Bronchial epithelial cell (primary cell): ENCODE measurements around the gene MSTO1. TPM values are rescaled to one million over a fixed set of nuclear protein-coding genes. Genes with fewer than 3 reads are reported as not detected.
"Not testable (repeated sequence)": the region's sequence is repeated elsewhere in the genome, so short reads cannot be mapped to it uniquely, and the experiment has no call there.

Source experiments
- DNase-seq: peaks from one replicate; pipeline ENCODE4 v3.0.0-alpha.2; 2010; ENCODE audit warnings: low read depth
- FAIRE-seq: peaks from 2 replicates; lab custom pipeline; 2011; peaks lifted over from hg19 to GRCh38; lab: Jason Lieb, UNC
- H3K27me3 ChIP-seq: 2 replicates; pipeline ENCODE4 v1.5.1; 2011; ENCODE audit warnings: low read length; ENCODE audit not compliant: control insufficient read depth, insufficient read depth
- H3K36me3 ChIP-seq: 2 replicates; pipeline ENCODE4 v1.5.1; 2011; ENCODE audit warnings: low read length; ENCODE audit not compliant: control insufficient read depth, insufficient read depth
- H3K4me3 ChIP-seq: 2 replicates; pipeline ENCODE4 v1.5.1; 2011; ENCODE audit warnings: mild to moderate bottlenecking, low read depth, low read length, control low read depth
- CTCF ChIP-seq: IDR thresholded peaks from 2 replicates; pipeline ENCODE4 v1.5.1; 2011; ENCODE audit warnings: mild to moderate bottlenecking, moderate library complexity, low read length, control low read depth, inconsistent platforms; ENCODE audit not compliant: insufficient read depth, severe bottlenecking
- total RNA-seq: library from RNA; depleted of rRNA; stranded (reverse); fragments of >200 nt; gene quantifications from 2 replicates; pipeline ENCODE4 v1.2.1, GENCODE V29; 2014

The MSTO1 gene
- total RNA-seq, 1 donor from 2014 or later, result 69.0 TPM

GRCh38 chr1:155598842-155599331 is 11.1 kb upstream of the MSTO1 start:
- H3K4me3 ChIP-seq, result no peak overlapping the region
- no peaks in the 10 kb centered on the region for H3K36me3 ChIP-seq
- FAIRE-seq (no peak), DNase-seq (peak; percentile 5)
- TF ChIP-seq CTCF, result no peak
- no peaks in the 10 kb centered on the region for H3K27me3 ChIP-seq

- H3K27me3 ChIP-seq, H3K4me3 ChIP-seq, FAIRE-seq, DNase-seq, H3K36me3 ChIP-seq: not testable (repeated sequence)
Observed at GRCh38 chr1:155599828-155600572, 10.0 kb upstream of the MSTO1 start.

GRCh38 chr1:155607708-155608107 is 2.3 kb upstream of the MSTO1 start:
- Histone ChIP-seq H3K4me3 (no peak overlapping the region), H3K36me3 (peaks cover 3% of the 10 kb centered on the region), H3K27me3 (no peaks in the 10 kb centered on the region)
- FAIRE-seq (no peak), DNase-seq (no peak)
- TF ChIP-seq CTCF, result no peak

- DNase-seq, result no peak
- FAIRE-seq, result no peak
- no peaks in the 10 kb centered on the region for H3K27me3 ChIP-seq
- H3K4me3 ChIP-seq, result no peak overlapping the region
- peaks cover 4% of the 10 kb centered on the region for H3K36me3 ChIP-seq
- no peak for TF ChIP-seq CTCF
Observed at GRCh38 chr1:155608888-155609225, 1.2 kb upstream of the MSTO1 start.

GRCh38 chr1:155610257-155610647 is 234 bp downstream of the MSTO1 start:
- DNase-seq, FAIRE-seq, H3K36me3 ChIP-seq, H3K27me3 ChIP-seq: not testable (repeated sequence)
- H3K4me3 ChIP-seq, result peak overlapping the region; percentile 73

GRCh38 chr1:155613226-155613625 is 3.2 kb downstream of the MSTO1 start:
- not testable (repeated sequence) for H3K36me3 ChIP-seq, H3K27me3 ChIP-seq, H3K4me3 ChIP-seq, DNase-seq, FAIRE-seq

- Histone ChIP-seq H3K4me3 (no peak overlapping the region), H3K27me3 (no peaks in the 10 kb centered on the region), H3K36me3 (no peaks in the 10 kb centered on the region)
- DNase-seq, result no peak
- FAIRE-seq, result no peak
- no peak for TF ChIP-seq CTCF
Observed at GRCh38 chr1:155622191-155622590, 12.2 kb downstream of the MSTO1 start.
